GM13977 (cell line): ENCODE data around the gene OR6B2.

Source experiments
- DNase-seq: peaks from one replicate; pipeline ENCODE4 v3.0.0; 2012; ENCODE audit warnings: low spot score
- CTCF ChIP-seq: IDR thresholded peaks from 2 replicates; pipeline ENCODE4 v1.5.1; 2012; ENCODE audit warnings: mild to moderate bottlenecking, control low read depth; ENCODE audit not compliant: insufficient read depth; ENCODE audit errors: extremely low read depth, missing control alignments
- in situ Hi-C: fragments of 300-500 bp; cut with MboI; formaldehyde crosslinking; loops from one replicate; pipeline ENCODE4 v1.12.0; 2022; ENCODE audit warnings: low sequenced_read_pairs, low pct_unique_long_range_greater_than_20kb, mixed read lengths, inconsistent platforms; ENCODE audit not compliant: unreplicated experiment

Gene OR6B2

GRCh38 chr2:239985356-239985755 is 44.9 kb downstream of the OR6B2 start:
- DNase-seq = no peak
- no peak for TF ChIP-seq CTCF
- in situ Hi-C loops = no loop called here

- no peak for DNase-seq
- in situ Hi-C loops = no loop called here
- no peak for TF ChIP-seq CTCF
Observed at GRCh38 chr2:239984421-239985194, 45.6 kb downstream of the OR6B2 start.

DNA sequence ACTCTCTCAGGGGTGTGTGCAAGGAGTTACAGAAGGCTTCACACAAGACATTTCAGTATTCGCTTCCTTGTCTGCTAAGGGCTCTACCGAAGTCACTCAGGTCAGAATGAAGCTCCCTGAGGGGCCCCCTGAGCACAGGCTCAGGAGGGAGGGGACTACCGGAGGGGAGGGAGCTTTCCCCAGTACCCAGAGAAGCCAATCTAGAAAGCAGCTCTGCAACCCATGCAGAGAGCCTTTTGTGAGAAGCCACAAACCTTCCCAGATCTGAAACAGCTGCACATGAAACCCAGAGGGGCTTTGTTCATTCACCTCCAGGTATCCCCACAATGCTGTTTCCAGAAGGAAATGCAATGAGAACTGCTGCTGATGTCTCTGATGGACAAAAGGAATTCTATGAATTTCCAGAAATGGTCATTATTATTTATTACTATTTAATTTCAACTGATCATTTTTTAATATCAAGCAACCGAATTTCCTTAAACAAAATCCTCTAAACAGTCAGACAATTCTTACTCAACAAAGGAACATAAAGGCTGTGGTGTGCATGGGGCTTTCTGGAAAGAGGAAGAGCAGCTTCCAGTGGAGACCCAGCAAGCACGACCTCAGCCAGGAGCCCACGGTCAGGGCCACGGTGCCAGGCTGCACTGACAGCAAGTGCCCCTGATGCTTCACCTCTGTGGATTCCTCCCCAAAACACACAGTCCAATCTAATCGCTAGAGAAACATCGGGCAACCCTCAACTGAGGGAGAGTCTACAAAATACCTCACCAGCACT is 47.0 kb downstream of the OR6B2 start:
- in situ Hi-C loops = no loop called here
- no peak for TF ChIP-seq CTCF

More for the DNA sequence above, 47.0 kb downstream of the OR6B2 start:
- no peak for DNase-seq
